HepG2 (cell line): ENCODE results near the gene TRIM49C. TPM values are rescaled to one million over a fixed set of nuclear protein-coding genes. Genes with fewer than 3 reads are reported as not detected.
"Not testable (repeated sequence)": the region's sequence is repeated elsewhere in the genome, so short reads cannot be mapped to it uniquely, and the experiment has no call there.

ENCODE experiments used
- ATAC-seq: fragments of 200-7000 bp; cut with Tn5 transposase; 3 replicates; pipeline ENCODE4 v1.9.1; 2020; ENCODE audit warnings: mild to moderate bottlenecking, moderate library complexity
- Bru-seq: library from RNA; stranded (reverse); fragments of 400-500 nt; gene quantifications from one replicate; lab custom pipeline; 2021; lab: Mats Ljungman, UMichigan
- BruChase-seq, 2 experiments: library from RNA; stranded (reverse); fragments of 400-500 nt; gene quantifications; one replicate each; lab custom pipeline; 2021; lab: Mats Ljungman, UMichigan
- BruUV-seq: library from RNA; stranded (reverse); fragments of 400-500 nt; replicated peaks from 2 replicates; lab custom pipeline; 2021; lab: Mats Ljungman, UMichigan
- CTCF ChIA-PET: fragments of 300-600 bp; formaldehyde crosslinking; extraction: SDS; loops from one replicate; lab custom pipeline; 2021; ENCODE audit warnings: low total read pairs, inconsistent platforms, low intra/inter-chr PET ratio; lab: Yijun Ruan, JAX
- POLR2A ChIA-PET: fragments of 350-600 bp; sonication (Branson Sonifier 250); formaldehyde crosslinking; loops from one replicate; lab custom pipeline; 2020; ENCODE audit warnings: antibody characterized with exemption, inconsistent platforms; lab: Yijun Ruan, JAX
- DNase-seq: peaks from one replicate; pipeline ENCODE4 v3.0.0-alpha.2; 2015; ENCODE audit warnings: low spot score
- FAIRE-seq: peaks from 3 replicates; lab custom pipeline; 2011; peaks lifted over from hg19 to GRCh38; lab: Jason Lieb, UNC
- H2AFZ ChIP-seq: one replicate; pipeline ENCODE4 v1.6.1; 2011; ENCODE audit warnings: low read length, inconsistent platforms
- H3K27ac ChIP-seq: fragments of 300-600 bp; 3 replicates; pipeline ENCODE4 v1.8.0; 2011; ENCODE audit warnings: mixed run types, mild to moderate bottlenecking, mixed read lengths, low read length, inconsistent platforms; ENCODE audit not compliant: insufficient read depth; ENCODE audit errors: extremely low read length
- H3K27me3 ChIP-seq, 2 experiments: fragments of 200-600 bp in 1 of 2; 2 replicates in 1 of 2; 3 replicates in 1 of 2; pipeline versions ENCODE4 v1.6.0 to v1.8.0; 2011; ENCODE audit warnings: low read length in 2 of 2, mild to moderate bottlenecking in 2 of 2, moderate library complexity in 2 of 2, inconsistent platforms in 1 of 2; ENCODE audit not compliant: insufficient read depth in 2 of 2, control insufficient read depth in 1 of 2
- H3K36me3 ChIP-seq, 2 experiments: fragments of 200-600 bp in 1 of 2; replicated peaks in 1 of 2; 2 replicates in 1 of 2; 3 replicates in 1 of 2; pipeline versions ENCODE4 v1.5.1 to v1.8.0; 2011; ENCODE audit warnings: low read length in 2 of 2, inconsistent platforms in 1 of 2; ENCODE audit not compliant: insufficient read depth in 2 of 2, control insufficient read depth in 1 of 2
- H3K4me1 ChIP-seq: 2 replicates; pipeline ENCODE4 v1.5.1; 2012; ENCODE audit warnings: low read length, inconsistent platforms; ENCODE audit not compliant: insufficient read depth
- H3K4me2 ChIP-seq: 2 replicates; pipeline ENCODE4 v1.6.0; 2011; ENCODE audit warnings: low read depth, low read length, inconsistent platforms
- H3K4me3 ChIP-seq, 3 experiments: fragments of 200-600 bp in 1 of 3; sonication (generic), shearing (Covaris generic) in 1 of 3; replicated peaks in 1 of 3; 2 replicates each; pipeline ENCODE4 v1.5.1; 2011 to 2016; ENCODE audit warnings: low read length in 3 of 3, inconsistent platforms in 2 of 3, low read depth in 2 of 3, mild to moderate bottlenecking in 2 of 3, control low read depth in 1 of 3, mixed read lengths in 1 of 3; ENCODE audit not compliant: insufficient read depth in 1 of 3
- H3K79me2 ChIP-seq: one replicate; pipeline ENCODE4 v1.6.1; 2011; ENCODE audit warnings: low read length, inconsistent platforms; ENCODE audit not compliant: insufficient read depth
- H3K9ac ChIP-seq: 2 replicates; pipeline ENCODE4 v1.6.0; 2011; ENCODE audit warnings: mild to moderate bottlenecking, low read depth, low read length, inconsistent platforms; ENCODE audit not compliant: insufficient read depth
- H3K9me3 ChIP-seq: 2 replicates; pipeline ENCODE4 v1.5.1; 2012; ENCODE audit warnings: mild to moderate bottlenecking, low read length
- H4K20me1 ChIP-seq: 2 replicates; pipeline ENCODE4 v1.6.0; 2011; ENCODE audit warnings: inconsistent platforms, mild to moderate bottlenecking, low read length, moderate library complexity; ENCODE audit not compliant: insufficient read depth
- WGBS: methylation state at CpG from one replicate; pipeline ENCODE4 v1.1.6; 2017; ENCODE audit warnings: low lambda C conversion rate; 5-methylcytosine and 5-hydroxymethylcytosine counted together
- in situ Hi-C: cut with HindIII; loops from 2 replicates; pipeline ENCODE4 v1.10.0; 2017; ENCODE audit warnings: low pct_unique_long_range_greater_than_20kb; ENCODE audit not compliant: extremely low pct_ligation_motif_present
- intact Hi-C: fragments of 100-400 bp; cut with micrococcal nuclease; formaldehyde crosslinking; loops from one replicate; pipeline ENCODE4 v1.10.0; 2022; ENCODE audit not compliant: unreplicated experiment
- long read RNA-seq, 2 experiments: library from RNA in 1 of 2; library from polyadenylated mRNA in 1 of 2; stranded (forward) in 1 of 2; unstranded in 1 of 2; transcript quantifications; one replicate each; pipeline ENCODE4 v2.0.0, GENCODE V29; 2019 to 2022
- polyA minus RNA-seq, 3 experiments: library from RNA; depleted of rRNA, polyadenylated mRNA; stranded (reverse); fragments of >200 nt; gene quantifications; 2 replicates each; pipeline ENCODE4 v1.2.3, GENCODE V29; 2011; ENCODE audit warnings: low replicate concordance in 1 of 3
- polyA plus RNA-seq, 8 experiments: library from polyadenylated mRNA; depleted of rRNA in 3 of 8; stranded (reverse) in 7 of 8; unstranded in 1 of 8; fragments of >200 nt; fragmentation: Illumina TruSeq in 4 of 8; extraction: Trizol in 4 of 8; gene quantifications; 2 replicates each; pipeline versions ENCODE4 v1.2.1 to v1.2.3, GENCODE V29; 2011 to 2016; ENCODE audit warnings: low read depth in 4 of 8, missing spikeins in 1 of 8, mixed read lengths in 1 of 8; ENCODE audit not compliant: insufficient read depth in 1 of 8
- total RNA-seq, 5 experiments: library from RNA; depleted of rRNA; stranded (reverse); fragments of >200 nt; fragmentation: Illumina TruSeq; extraction: Trizol; gene quantifications; 2 replicates each; pipeline ENCODE4 v1.2.3, GENCODE V29; 2016; ENCODE audit warnings: low read depth in 1 of 5

The TRIM49C gene
- total RNA-seq (2016; rRNA removed; fragmentation: Illumina TruSeq; extraction: Trizol) (not detected in 2 replicates), polyA plus RNA-seq (2011; rRNA removed) (not detected in 2 replicates), polyA minus RNA-seq (2011; rRNA and poly(A)+ RNA removed; ENCODE audit: low replicate concordance) (not detected in 2 replicates), Bru-seq, nascent RNA (not detected), BruChase-seq, experiment 1, labeled RNA remaining after a 6-hour chase (not detected), BruChase-seq, experiment 2, labeled RNA remaining after a 2-hour chase (not detected)
- not detected in 2 replicates for total RNA-seq (2016; cell fraction: cytosol; rRNA removed; fragmentation: Illumina TruSeq; extraction: Trizol; ENCODE audit: low read depth)
- not detected in 2 replicates for total RNA-seq (2016; cell fraction: insoluble cytoplasmic fraction; rRNA removed; fragmentation: Illumina TruSeq; extraction: Trizol)
- total RNA-seq (2016; cell fraction: membrane; rRNA removed; fragmentation: Illumina TruSeq; extraction: Trizol): not detected in 2 replicates
- not detected in 2 replicates for total RNA-seq (2016; cell fraction: nucleus; rRNA removed; fragmentation: Illumina TruSeq; extraction: Trizol)
- polyA plus RNA-seq (2011; cell fraction: cytosol; rRNA removed): not detected in 2 replicates
- not detected in 2 replicates for polyA plus RNA-seq (2011; cell fraction: nucleus; rRNA removed)
- not detected in 2 replicates for polyA plus RNA-seq (2012)
- not detected in 2 replicates for polyA plus RNA-seq (2016; cell fraction: cytosol; fragmentation: Illumina TruSeq; extraction: Trizol; ENCODE audit: low read depth)
- polyA plus RNA-seq (2016; cell fraction: insoluble cytoplasmic fraction; fragmentation: Illumina TruSeq; extraction: Trizol; ENCODE audit: low read depth): not detected in 2 replicates
- not detected in 2 replicates for polyA plus RNA-seq (2016; cell fraction: membrane; fragmentation: Illumina TruSeq; extraction: Trizol; ENCODE audit: low read depth)
- polyA plus RNA-seq (2016; cell fraction: nucleus; fragmentation: Illumina TruSeq; extraction: Trizol; ENCODE audit: insufficient read depth, low read depth): not detected in 2 replicates
- not detected in 2 replicates for polyA minus RNA-seq (2011; cell fraction: cytosol; rRNA and poly(A)+ RNA removed)
- polyA minus RNA-seq (2011; cell fraction: nucleus; rRNA and poly(A)+ RNA removed): not detected in 2 replicates
- long read RNA-seq, experiment 1: 0 reads
- long read RNA-seq, experiment 2: 0 reads

GRCh38 chr11:90030806-90031205, at the start of gene TRIM49C:
Gene TRIM49C, plus strand, starts transcription at chr11:90031106. Its CDS starts 4,106 bp downstream, at chr11:90035212.
- POLR2A ChIA-PET, intact Hi-C loops, CTCF ChIA-PET: not testable (repeated sequence)

GRCh38 chr11:90024184-90024583, 6.7 kb upstream of the TRIM49C start:
- DNase-seq, H3K36me3 ChIP-seq, H2AFZ ChIP-seq, H3K79me2 ChIP-seq, H3K9me3 ChIP-seq, ATAC-seq, H3K4me2 ChIP-seq, H3K4me3 ChIP-seq, FAIRE-seq, CTCF ChIA-PET, H4K20me1 ChIP-seq, in situ Hi-C loops, H3K9ac ChIP-seq, BruUV-seq, POLR2A ChIA-PET, intact Hi-C loops, H3K27me3 ChIP-seq, H3K27ac ChIP-seq, H3K4me1 ChIP-seq: not testable (repeated sequence)
- WGBS: no CpG with 5 or more reads among the region's 3 CpGs

More at GRCh38 chr11:90030806-90031205, at the start of gene TRIM49C:
- ATAC-seq, DNase-seq, H3K27me3 ChIP-seq, H3K4me2 ChIP-seq, H3K9me3 ChIP-seq, H3K27ac ChIP-seq, H2AFZ ChIP-seq, FAIRE-seq, in situ Hi-C loops, H3K4me1 ChIP-seq, H4K20me1 ChIP-seq, H3K36me3 ChIP-seq, BruUV-seq, H3K9ac ChIP-seq, H3K79me2 ChIP-seq, H3K4me3 ChIP-seq: not testable (repeated sequence)
- WGBS: no CpG with 5 or more reads among the region's 2 CpGs

GRCh38 chr11:90051591-90052209, 20.8 kb downstream of the TRIM49C start:
- FAIRE-seq, DNase-seq, H3K27me3 ChIP-seq, in situ Hi-C loops, H3K4me3 ChIP-seq, BruUV-seq, H3K9ac ChIP-seq, H3K4me1 ChIP-seq, H4K20me1 ChIP-seq, H3K79me2 ChIP-seq, H3K27ac ChIP-seq, POLR2A ChIA-PET, intact Hi-C loops, H2AFZ ChIP-seq, ATAC-seq, H3K9me3 ChIP-seq, H3K36me3 ChIP-seq, H3K4me2 ChIP-seq, CTCF ChIA-PET: not testable (repeated sequence)
- no CpG with 5 or more reads among the region's 41 CpGs for WGBS
